Testis (tissue), 5 donors: ENCODE results near the gene ACTA1. TPM values are rescaled to one million over a fixed set of nuclear protein-coding genes. Genes with fewer than 3 reads are reported as not detected.

Experiments
- DNase-seq: peaks from one replicate; pipeline ENCODE4 v3.0.0-alpha.2; 2019
- H3K27ac ChIP-seq, 2 donors: fragments of 200-600 bp; sonication (generic); one replicate each; pipeline ENCODE4 v1.5.1; 2019
- H3K27me3 ChIP-seq: fragments of 200-600 bp; sonication (generic); one replicate; pipeline ENCODE4 v1.5.1; 2019
- H3K36me3 ChIP-seq: fragments of 200-600 bp; sonication (generic); one replicate; pipeline ENCODE4 v1.5.1; 2017; ENCODE audit warnings: low read depth; ENCODE audit errors: missing control alignments
- H3K4me1 ChIP-seq: fragments of 200-600 bp; sonication (generic); one replicate; pipeline ENCODE4 v1.5.1; 2019
- H3K4me3 ChIP-seq, 2 donors: fragments of 200-600 bp; sonication (generic); one replicate each; pipeline ENCODE4 v1.5.1; 2017 to 2019
- H3K9me3 ChIP-seq: fragments of 200-600 bp; sonication (generic); one replicate; pipeline ENCODE4 v1.5.1; 2017
- POLR2A ChIP-seq: fragments of 450-650 bp; IDR thresholded peaks from one replicate; pipeline ENCODE4 v1.6.1; 2017; ENCODE audit warnings: antibody characterized with exemption, mild to moderate bottlenecking, moderate library complexity
- WGBS, 2 donors: methylation state at CpG; one replicate each; pipeline ENCODE4 v1.1.5; 2018; 5-methylcytosine and 5-hydroxymethylcytosine counted together
- intact Hi-C: fragments of 100-400 bp; cut with DNase I; formaldehyde crosslinking; loops from one replicate; pipeline ENCODE4 v1.15.1; 2023; ENCODE audit warnings: low total_unique reads
- long read RNA-seq, 2 donors: transcript quantifications; one replicate each; lab custom pipeline, GENCODE V29; 2026
- polyA plus RNA-seq: library from polyadenylated mRNA; stranded (reverse); fragments of 350-450 nt; fragmentation: Illumina TruSeq; extraction: RNeasy Lipid Tissue Mini Kit (QIAGEN cat#74804); gene quantifications from one replicate; pipeline ENCODE4 v1.2.3, GENCODE V29; 2014; ENCODE audit warnings: low read depth, low replicate concordance; ENCODE audit not compliant: insufficient read depth
- total RNA-seq, 2 donors: library from RNA; depleted of rRNA; stranded (reverse); fragments of >200 nt; gene quantifications; one replicate each; pipeline ENCODE4 v1.2.3, GENCODE V29; 2016
- TF ChIP-seq, protein P1 (sequence below), 3 experiments: fragments of 450-650 bp in 2 of 3; fragments of 200-600 bp in 1 of 3; sonication (generic) in 1 of 3; IDR thresholded peaks; one replicate each; pipeline ENCODE4 v1.5.1; 2016 to 2019; ENCODE audit warnings: antibody characterized with exemption in 3 of 3, mild to moderate bottlenecking in 2 of 3, moderate library complexity in 1 of 3

ACTA1 gene
- total RNA-seq, result 1 to 10 TPM in 1 of 2 donors, under 1 TPM in 1; 0.94 to 1.2 TPM
- polyA plus RNA-seq, result 136 TPM
- long read RNA-seq, donor 1, result 0 reads
- long read RNA-seq, donor 2, result 0 reads

- intact Hi-C loops, result loop anchor here (5.0 kb wide), 1 partner anchor 127 kb away; no protein-coding TSS in a partner anchor
- Histone ChIP-seq H3K4me3 (no peak within 1 kb of the TSS), H3K27ac (no peak within 1 kb of the TSS), H3K4me1 (peaks cover 22% of the 10 kb centered on the region), H3K36me3 (no peaks in the 10 kb centered on the region), H3K27me3 (no peaks in the 10 kb centered on the region), H3K9me3 (no peaks in the 10 kb centered on the region)
- no peak for TF ChIP-seq POLR2A
- TF ChIP-seq, protein P1, sequence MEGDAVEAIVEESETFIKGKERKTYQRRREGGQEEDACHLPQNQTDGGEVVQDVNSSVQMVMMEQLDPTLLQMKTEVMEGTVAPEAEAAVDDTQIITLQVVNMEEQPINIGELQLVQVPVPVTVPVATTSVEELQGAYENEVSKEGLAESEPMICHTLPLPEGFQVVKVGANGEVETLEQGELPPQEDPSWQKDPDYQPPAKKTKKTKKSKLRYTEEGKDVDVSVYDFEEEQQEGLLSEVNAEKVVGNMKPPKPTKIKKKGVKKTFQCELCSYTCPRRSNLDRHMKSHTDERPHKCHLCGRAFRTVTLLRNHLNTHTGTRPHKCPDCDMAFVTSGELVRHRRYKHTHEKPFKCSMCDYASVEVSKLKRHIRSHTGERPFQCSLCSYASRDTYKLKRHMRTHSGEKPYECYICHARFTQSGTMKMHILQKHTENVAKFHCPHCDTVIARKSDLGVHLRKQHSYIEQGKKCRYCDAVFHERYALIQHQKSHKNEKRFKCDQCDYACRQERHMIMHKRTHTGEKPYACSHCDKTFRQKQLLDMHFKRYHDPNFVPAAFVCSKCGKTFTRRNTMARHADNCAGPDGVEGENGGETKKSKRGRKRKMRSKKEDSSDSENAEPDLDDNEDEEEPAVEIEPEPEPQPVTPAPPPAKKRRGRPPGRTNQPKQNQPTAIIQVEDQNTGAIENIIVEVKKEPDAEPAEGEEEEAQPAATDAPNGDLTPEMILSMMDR (IDR thresholded peaks at IDR 0.05), result no peak
- no peak for DNase-seq
- WGBS, 2 donors, result 0 to 3% methylated on average over 20 to 44 of the region's 51 CpGs
Measured at GRCh38 chr1:229434005-229434640, at the start of gene ACTA1. TSS of gene ACTA1 (minus strand) at chr1:229434094. CDS start at chr1:229433115, 979 bp downstream.

- H3K4me3 ChIP-seq, result no peak overlapping the region
- H3K9me3 ChIP-seq, result no peaks in the 10 kb centered on the region
- no peaks in the 10 kb centered on the region for H3K27me3 ChIP-seq
- WGBS, 2 donors, result 73 to 93% methylated on average over 5 of the region's 5 CpGs
- no peaks in the 10 kb centered on the region for H3K4me1 ChIP-seq
- no peak overlapping the region for H3K27ac ChIP-seq
- TF ChIP-seq, protein P1 (IDR thresholded peaks at IDR 0.05), result no peak
- no peak for TF ChIP-seq POLR2A
- intact Hi-C loops, result no loop called here
- no peaks in the 10 kb centered on the region for H3K36me3 ChIP-seq
- DNase-seq, result no peak
Measured at GRCh38 chr1:229482511-229482910, 48.6 kb upstream of the ACTA1 start.

DNA sequence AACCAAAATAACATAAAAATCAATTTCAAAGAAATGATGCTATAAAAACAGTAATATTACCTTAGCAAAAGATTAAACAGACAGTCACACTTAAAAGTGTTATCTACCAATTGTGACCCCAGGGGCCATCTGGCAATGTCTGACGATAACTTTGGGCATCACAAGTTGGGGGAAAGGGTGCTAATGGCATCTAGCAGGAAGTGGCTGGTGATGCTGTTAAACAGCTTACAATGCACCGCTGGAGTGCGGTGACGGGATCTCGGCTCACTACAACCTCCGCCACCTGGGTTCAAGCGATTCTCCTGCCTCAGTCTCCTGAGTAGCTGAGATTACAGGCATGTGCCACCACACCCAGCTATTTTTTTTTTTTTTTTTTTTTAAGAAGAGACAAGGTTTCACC lies 46.6 kb upstream of the ACTA1 start:
- Histone ChIP-seq H3K27me3 (no peaks in the 10 kb centered on the region), H3K4me1 (no peaks in the 10 kb centered on the region), H3K4me3 (no peak overlapping the region), H3K9me3 (no peaks in the 10 kb centered on the region), H3K36me3 (no peaks in the 10 kb centered on the region), H3K27ac (no peak overlapping the region)
- no peak for TF ChIP-seq POLR2A
- TF ChIP-seq, protein P1 (IDR thresholded peaks at IDR 0.05), result no peak
- DNase-seq, result no peak
- 94 to 96% methylated on average over 7 of the region's 7 CpGs for WGBS, 2 donors
- intact Hi-C loops, result no loop called here

- H3K27me3 ChIP-seq, result no peaks in the 10 kb centered on the region
- intact Hi-C loops, result no loop called here
- no peak overlapping the region for H3K4me3 ChIP-seq
- H3K9me3 ChIP-seq, result no peaks in the 10 kb centered on the region
- no peak overlapping the region for H3K27ac ChIP-seq
- no peaks in the 10 kb centered on the region for H3K36me3 ChIP-seq
- H3K4me1 ChIP-seq, result no peaks in the 10 kb centered on the region
- TF ChIP-seq, protein P1 (IDR thresholded peaks at IDR 0.05), result no peak
- no peak for TF ChIP-seq POLR2A
- WGBS, 2 donors, result 58 to 67% methylated on average over 10 of the region's 10 CpGs
- no peak for DNase-seq
Measured at GRCh38 chr1:229479660-229480399, 45.9 kb upstream of the ACTA1 start.
